ENCODE data around the gene GREM1. TPM values are rescaled to one million over a fixed set of nuclear protein-coding genes. Genes with fewer than 3 reads are reported as not detected.

Gene GREM1
- total and polyA plus RNA-seq, 2 of the 4 experiments (the other 2 are of a cell fraction): 848 to 852 TPM

DNA sequence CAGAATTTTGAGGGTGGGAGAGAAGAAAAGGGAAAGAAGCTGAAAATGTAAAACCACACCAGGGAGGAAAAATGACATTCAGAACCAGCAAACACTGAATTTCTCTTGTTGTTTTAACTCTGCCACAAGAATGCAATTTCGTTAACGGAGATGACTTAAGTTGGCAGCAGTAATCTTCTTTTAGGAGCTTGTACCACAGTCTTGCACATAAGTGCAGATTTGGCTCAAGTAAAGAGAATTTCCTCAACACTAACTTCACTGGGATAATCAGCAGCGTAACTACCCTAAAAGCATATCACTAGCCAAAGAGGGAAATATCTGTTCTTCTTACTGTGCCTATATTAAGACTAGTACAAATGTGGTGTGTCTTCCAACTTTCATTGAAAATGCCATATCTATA, 15.5 kb downstream of the GREM1 start:
- no peaks in the 10 kb centered on the region for H3K9me3 ChIP-seq (ENCODE audit: control insufficient read depth, insufficient read depth, low read length)
- ChIA-PET POLR2A (ENCODE audit: unreplicated experiment) (no interaction called here), CTCF (no interaction called here)
- no peak overlapping the region; the same call in 1 of the 2 replicates for H3K18ac ChIP-seq (ENCODE audit: low read depth, low read length)
- no peak overlapping the region for H4K5ac ChIP-seq (ENCODE audit: low read depth, low read length)
- dilution Hi-C loops (cut with HindIII; ENCODE audit: low sequenced_read_pairs, unreplicated experiment) (no loop called here), intact Hi-C loops (cut with micrococcal nuclease) (no loop called here), in situ Hi-C loops (cut with MboI; ENCODE audit: low sequenced_read_pairs) (no loop called here)
- H4K91ac ChIP-seq (ENCODE audit: insufficient read depth, low read depth, low read length): no peak overlapping the region
- H3K4me1 ChIP-seq (ENCODE audit: control insufficient read depth, insufficient read depth, low read length): peaks cover 5% of the 10 kb centered on the region
- H3K56ac ChIP-seq (ENCODE audit: extremely low read depth, insufficient read depth, low read length): no peak overlapping the region
- no peak overlapping the region for H2BK20ac ChIP-seq (ENCODE audit: low read depth, low read length)
- no peak for ATAC-seq (ENCODE audit: low read depth)
- BruUV-seq (replicated peaks): TSS peak; percentile 55
- no peak overlapping the region for H2BK120ac ChIP-seq (ENCODE audit: low read depth, low read length)
- peaks cover 17% of the 10 kb centered on the region for H3K9me1 ChIP-seq (ENCODE audit: insufficient read depth, low read length)
- peaks cover 66% of the 10 kb centered on the region for H4K20me1 ChIP-seq (ENCODE audit: insufficient read depth, low read length)
- H3K4me3 ChIP-seq (ENCODE audit: insufficient read depth, low read depth, low read length): no peak overlapping the region
- no peak overlapping the region for H3K4ac ChIP-seq (ENCODE audit: low read depth, low read length)
- TF ChIP-seq MAZ (IDR thresholded peaks at IDR 0.05; ENCODE audit: borderline replicate concordance, low read depth, low read length): no peak
- TF ChIP-seq RAD21 (IDR thresholded peaks at IDR 0.05; ENCODE audit: low read length): no peak
- TF ChIP-seq NFE2L2 (IDR thresholded peaks at IDR 0.05; ENCODE audit: low read depth, low read length): no peak
- TF ChIP-seq RFX5 (IDR thresholded peaks at IDR 0.05; ENCODE audit: low read depth, low read length): no peak
- TF ChIP-seq CEBPB (IDR thresholded peaks at IDR 0.05; ENCODE audit: low read depth, low read length): no peak
- no peak overlapping the region for H2AK5ac ChIP-seq (ENCODE audit: low read depth, low read length)
- H3K4me2 ChIP-seq (ENCODE audit: low read depth, low read length): no peak overlapping the region
- H4K8ac ChIP-seq (ENCODE audit: low read depth in 2 of 2, low read length in 2 of 2): peak overlapping the region in 1 of 2 experiments; percentile 42; a peak in 1 of 4 replicates
- H2BK5ac ChIP-seq (ENCODE audit: low read depth, low read length, poor library complexity, severe bottlenecking): peak overlapping the region; percentile 58
- DNase-seq: no peak
- H3K23ac ChIP-seq (ENCODE audit: low read depth, low read length): no peak overlapping the region
- H2AK9ac ChIP-seq (replicated peaks; ENCODE audit: low read depth, low read length, poor library complexity): no peak overlapping the region
- peaks cover 27 to 48% of the 10 kb centered on the region in 2 experiments for H3K79me1 ChIP-seq (ENCODE audit: low read depth in 1 of 2, low read length in 2 of 2)
- H3K27ac ChIP-seq (ENCODE audit: insufficient read depth, low read length): no peak overlapping the region; the same call in 1 of the 2 replicates
- H3K9ac ChIP-seq (ENCODE audit: low read depth, low read length): no peak overlapping the region
- H3K36me3 ChIP-seq (ENCODE audit: control insufficient read depth, insufficient read depth, low read length): peaks cover 59% of the 10 kb centered on the region
- H2BK15ac ChIP-seq (ENCODE audit: low read depth, low read length): no peak overlapping the region
- no CpG with 5 or more reads among the region's 3 CpGs for WGBS, 2 experiments (ENCODE audit: extremely low coverage in 2 of 2, insufficient read length in 1 of 2)
- H3K14ac ChIP-seq (replicated peaks; ENCODE audit: low read depth, low read length): no peak overlapping the region
- no peaks in the 10 kb centered on the region for H3K27me3 ChIP-seq (ENCODE audit: control insufficient read depth, insufficient read depth, low read length)
- H2AFZ ChIP-seq (replicated peaks; ENCODE audit: low read length, poor library complexity): no peak overlapping the region
